ENCODE data around the gene SAFB.

Gene SAFB

DNA sequence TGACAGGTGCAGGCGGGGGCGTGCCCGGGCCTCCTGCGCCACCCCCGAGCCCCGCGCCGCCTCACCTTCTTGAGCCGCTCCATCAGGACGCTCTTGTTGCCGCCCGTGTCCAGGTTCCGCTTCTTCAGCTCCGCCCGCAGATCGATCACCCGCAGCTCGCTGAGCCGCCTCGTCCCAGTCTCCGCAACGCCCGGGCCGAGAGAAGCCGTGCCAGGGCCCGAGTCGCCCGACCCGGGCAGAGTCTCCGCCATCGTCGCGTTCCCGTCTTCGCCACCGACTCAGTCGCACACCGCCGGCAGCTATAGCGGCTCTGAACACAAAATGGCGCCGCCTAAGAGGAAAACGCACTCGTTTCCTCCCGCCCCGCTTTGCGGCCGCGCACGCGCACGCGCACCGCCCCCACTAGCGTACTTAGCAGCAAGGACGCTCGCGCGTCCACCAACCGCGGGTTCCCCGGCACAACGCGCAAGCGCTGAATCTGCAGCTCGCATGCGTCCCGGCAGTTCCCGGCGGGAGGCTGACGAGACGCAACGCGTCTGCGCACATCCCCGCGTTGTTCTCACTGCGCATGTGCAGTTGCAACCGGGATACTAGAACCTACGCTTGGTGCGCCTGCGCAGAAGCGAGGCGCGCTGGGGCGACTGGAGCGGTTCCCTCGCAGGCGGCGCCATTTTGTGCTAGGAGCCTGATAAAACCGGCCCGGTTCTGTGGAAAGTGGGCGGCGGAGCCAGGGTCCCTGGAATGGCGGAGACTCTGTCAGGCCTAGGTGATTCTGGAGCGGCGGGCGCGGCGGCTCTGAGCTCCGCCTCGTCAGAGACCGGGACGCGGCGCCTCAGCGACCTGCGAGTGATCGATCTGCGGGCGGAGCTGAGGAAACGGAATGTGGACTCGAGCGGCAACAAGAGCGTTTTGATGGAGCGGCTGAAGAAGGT, at the start of gene SAFB, which contains the start of gene SAFB2:
Gene SAFB, plus strand, starts transcription at position 619 of the 932 bp plus-strand sequence. Its CDS starts 123 bp downstream, at position 742.
Gene SAFB2, minus strand, starts transcription at position 312 of the 932 bp plus-strand sequence. Its CDS starts 61 bp downstream, at position 251.
- intact Hi-C loops (cut with micrococcal nuclease) = loop anchor here (2.0 kb wide), 2 partner anchors 58 to 68 kb away; partner anchors contain the start of genes HSD11B1L, MICOS13 and RPL36
- Mint-ChIP-seq H3K36me3 (ENCODE audit: low read depth) (peaks cover 100% of the 10 kb centered on the region), H3K27me3 (no peaks in the 10 kb centered on the region), H3K4me3 (peak within 1 kb of the TSS; percentile 100), H3K27ac (peak within 1 kb of the TSS; percentile 100), H3K4me1 (ENCODE audit: low read depth) (peaks cover 61% of the 10 kb centered on the region), H3K9me3 (no peaks in the 10 kb centered on the region)

DNA sequence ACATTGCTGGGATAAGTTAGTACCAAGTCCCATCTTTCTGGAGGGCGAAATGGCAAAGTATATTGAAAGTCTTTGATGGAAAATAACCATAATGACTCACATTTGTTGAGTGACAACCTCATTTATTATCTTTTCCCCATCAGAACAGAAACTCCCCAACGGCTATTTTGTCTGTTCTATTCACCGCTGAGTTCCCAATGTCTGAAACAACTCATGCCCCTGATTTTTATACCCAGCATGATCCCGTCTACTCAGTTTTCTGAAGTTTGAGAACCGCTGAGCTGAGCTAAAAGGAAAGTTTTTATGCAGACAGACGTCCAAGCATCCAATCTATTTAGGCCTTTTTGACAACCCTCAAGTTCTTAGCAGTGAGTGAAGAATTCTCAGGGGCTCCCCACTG, 47.3 kb upstream of the SAFB start:
- Mint-ChIP-seq H3K9me3 (no peaks in the 10 kb centered on the region), H3K4me3 (no peak overlapping the region), H3K27ac (no peak overlapping the region), H3K27me3 (peaks cover 4% of the 10 kb centered on the region), H3K36me3 (ENCODE audit: low read depth) (peaks cover 11% of the 10 kb centered on the region), H3K4me1 (ENCODE audit: low read depth) (peaks cover 11% of the 10 kb centered on the region)
- intact Hi-C loops (cut with micrococcal nuclease) = no loop called here

DNA sequence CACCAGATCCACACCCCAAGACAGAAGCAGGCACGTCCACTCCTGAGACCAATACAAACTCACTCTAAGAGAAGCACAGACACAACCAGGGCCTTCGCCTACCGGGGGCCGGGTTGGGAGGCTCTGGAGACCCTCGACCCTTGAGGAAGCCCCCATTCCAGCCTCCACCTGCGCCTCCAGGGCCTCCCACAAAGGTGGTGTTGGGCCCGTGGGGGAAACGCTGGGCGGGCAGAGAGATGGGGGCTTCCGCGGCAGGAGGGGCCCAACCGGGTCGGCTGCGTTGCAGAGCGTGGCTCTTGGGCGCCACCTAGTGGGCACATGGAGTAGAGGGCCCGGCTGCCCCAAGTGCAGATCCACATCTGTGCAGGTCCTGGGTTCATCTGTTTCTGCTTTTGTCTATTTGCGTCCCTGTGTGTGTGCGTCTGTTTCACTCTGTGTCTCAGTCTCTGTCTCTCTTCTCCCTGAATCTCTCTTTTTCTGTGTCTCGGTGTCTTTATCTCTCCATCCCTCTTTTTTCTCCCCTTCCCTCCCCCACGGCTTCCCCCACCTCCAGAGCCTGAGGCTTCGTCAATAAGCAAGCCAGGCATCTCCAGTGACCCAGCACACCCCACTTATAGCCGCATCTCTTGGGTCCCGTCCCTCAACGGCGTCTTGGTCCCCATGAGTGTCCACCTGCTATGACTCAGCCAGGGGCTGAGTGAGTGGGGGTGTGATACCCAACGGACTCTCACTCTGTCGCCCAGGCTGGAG, 44.6 kb upstream of the SAFB start:
- no peaks in the 10 kb centered on the region for H3K9me3 Mint-ChIP-seq
- peaks cover 4% of the 10 kb centered on the region for H3K27me3 Mint-ChIP-seq
- no peak overlapping the region for H3K4me3 Mint-ChIP-seq
- H3K27ac Mint-ChIP-seq = no peak overlapping the region
- intact Hi-C loops (cut with micrococcal nuclease) = no loop called here
- peaks cover 11% of the 10 kb centered on the region for H3K4me1 Mint-ChIP-seq (ENCODE audit: low read depth)
- H3K36me3 Mint-ChIP-seq (ENCODE audit: low read depth) = peaks cover 33% of the 10 kb centered on the region

DNA sequence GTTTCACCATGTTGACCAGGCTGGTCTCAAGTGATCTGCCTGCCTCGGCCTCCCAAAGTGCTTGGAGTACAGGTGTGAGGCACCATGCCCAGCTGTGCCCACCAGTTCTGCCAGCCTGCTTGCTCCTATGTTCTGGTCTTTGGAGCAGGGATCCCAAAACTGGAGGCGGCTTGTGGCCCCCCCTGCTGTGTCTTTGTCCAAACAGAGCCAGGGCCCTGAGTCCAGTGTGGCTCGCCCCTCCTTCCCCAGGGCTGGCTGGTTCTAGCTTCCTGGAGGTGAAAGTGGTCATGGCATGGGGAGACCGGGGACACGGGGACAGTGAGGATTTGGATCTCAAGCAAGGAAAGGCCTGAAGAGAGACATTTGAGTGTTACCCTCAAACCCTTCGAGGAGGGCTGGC, 43.6 kb upstream of the SAFB start:
- intact Hi-C loops (cut with micrococcal nuclease) = no loop called here
- Mint-ChIP-seq H3K4me1 (ENCODE audit: low read depth) (peaks cover 11% of the 10 kb centered on the region), H3K9me3 (no peaks in the 10 kb centered on the region), H3K4me3 (no peak overlapping the region), H3K27ac (no peak overlapping the region), H3K36me3 (ENCODE audit: low read depth) (peaks cover 43% of the 10 kb centered on the region), H3K27me3 (peaks cover 4% of the 10 kb centered on the region)

DNA sequence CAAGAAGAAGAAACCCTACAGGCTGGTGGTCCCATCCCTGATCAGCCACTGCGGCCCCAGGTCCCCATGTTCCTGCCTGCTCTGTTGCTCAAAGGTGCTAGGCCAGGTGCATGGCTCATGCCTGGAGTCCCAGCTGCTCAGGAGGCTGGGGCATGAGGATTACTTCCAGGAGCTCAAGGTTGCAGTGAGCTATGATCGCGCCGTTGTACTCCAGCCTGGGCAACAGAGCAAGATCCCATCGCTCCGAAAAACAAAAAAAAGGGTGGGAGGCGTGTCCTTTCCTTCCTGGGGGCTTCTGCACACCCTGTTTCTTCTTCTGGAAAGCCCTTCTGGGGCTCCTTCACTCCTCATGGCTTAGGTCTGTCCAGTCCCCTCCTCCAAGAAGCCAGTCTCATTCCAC, 43.2 kb upstream of the SAFB start:
- intact Hi-C loops (cut with micrococcal nuclease) = no loop called here
- no peak overlapping the region for H3K27ac Mint-ChIP-seq
- peaks cover 11% of the 10 kb centered on the region for H3K4me1 Mint-ChIP-seq (ENCODE audit: low read depth)
- H3K4me3 Mint-ChIP-seq = no peak overlapping the region
- peaks cover 47% of the 10 kb centered on the region for H3K36me3 Mint-ChIP-seq (ENCODE audit: low read depth)
- no peaks in the 10 kb centered on the region for H3K9me3 Mint-ChIP-seq
- H3K27me3 Mint-ChIP-seq = peaks cover 4% of the 10 kb centered on the region

DNA sequence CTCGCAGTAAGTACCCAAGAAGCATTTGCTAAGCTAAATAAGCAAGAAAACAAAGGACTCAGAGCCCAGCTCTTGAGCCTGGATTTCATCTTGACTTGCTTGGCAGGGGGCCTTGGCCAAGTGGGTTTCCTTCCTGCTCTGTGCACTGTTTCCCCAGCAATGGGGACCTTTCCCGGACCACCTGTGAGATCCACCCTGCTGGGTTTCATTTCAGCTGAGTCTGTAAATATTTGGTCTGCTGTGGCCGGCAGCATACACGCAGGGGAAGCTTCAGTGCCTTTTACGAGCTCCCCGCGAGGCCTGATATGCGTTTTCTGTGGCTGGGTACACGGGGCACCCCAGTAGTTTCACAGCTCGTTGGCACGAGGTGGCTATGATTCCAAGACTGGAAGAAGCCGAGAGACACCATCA, 42.7 kb upstream of the SAFB start:
- Mint-ChIP-seq H3K4me1 (ENCODE audit: low read depth) (peaks cover 11% of the 10 kb centered on the region), H3K27ac (no peak overlapping the region), H3K27me3 (peaks cover 4% of the 10 kb centered on the region), H3K36me3 (ENCODE audit: low read depth) (peaks cover 52% of the 10 kb centered on the region), H3K9me3 (no peaks in the 10 kb centered on the region), H3K4me3 (no peak overlapping the region)
- intact Hi-C loops (cut with micrococcal nuclease) = no loop called here

DNA sequence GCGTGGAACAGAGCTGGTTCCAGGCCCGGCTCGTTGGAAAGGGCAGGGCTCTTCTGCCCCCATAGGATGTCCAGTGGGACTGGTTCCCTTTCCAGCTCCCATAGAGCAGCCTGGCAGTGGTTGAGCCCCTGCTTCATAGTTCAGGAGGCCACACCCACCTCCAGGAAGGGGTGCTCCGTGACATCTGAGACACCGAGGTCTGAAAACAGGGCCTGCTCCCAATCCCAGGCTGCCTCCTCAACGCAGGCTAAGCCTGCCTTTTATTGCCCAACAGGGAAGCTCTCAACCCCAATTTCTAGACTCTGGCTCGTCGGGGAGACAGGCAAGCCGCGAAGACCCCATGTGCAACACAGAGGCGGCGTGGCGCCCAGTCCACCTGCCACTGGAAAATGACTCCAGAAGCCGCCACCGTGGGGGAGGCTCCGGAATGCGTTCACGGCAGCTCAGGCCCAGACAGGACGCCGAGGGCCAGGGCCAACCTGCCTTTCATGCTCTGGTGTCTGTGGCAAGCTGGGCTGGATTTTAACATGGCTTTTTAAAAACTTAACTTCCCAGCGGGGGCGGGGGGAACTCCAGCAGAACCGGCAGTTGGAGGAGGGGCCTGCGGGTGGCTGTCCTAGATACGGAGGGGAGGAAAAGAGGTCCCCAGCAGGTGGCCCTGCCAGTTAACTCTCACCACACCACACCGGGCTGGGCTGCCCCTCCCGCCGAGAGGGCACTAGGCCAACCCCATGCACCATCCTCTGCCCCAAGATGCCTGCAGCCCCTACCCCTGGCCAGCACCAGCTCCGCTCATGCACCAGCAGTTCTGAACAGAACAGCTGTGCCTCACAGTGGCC, 37.2 kb upstream of the SAFB start:
- H3K36me3 Mint-ChIP-seq (ENCODE audit: low read depth) = peaks cover 96% of the 10 kb centered on the region

DNA sequence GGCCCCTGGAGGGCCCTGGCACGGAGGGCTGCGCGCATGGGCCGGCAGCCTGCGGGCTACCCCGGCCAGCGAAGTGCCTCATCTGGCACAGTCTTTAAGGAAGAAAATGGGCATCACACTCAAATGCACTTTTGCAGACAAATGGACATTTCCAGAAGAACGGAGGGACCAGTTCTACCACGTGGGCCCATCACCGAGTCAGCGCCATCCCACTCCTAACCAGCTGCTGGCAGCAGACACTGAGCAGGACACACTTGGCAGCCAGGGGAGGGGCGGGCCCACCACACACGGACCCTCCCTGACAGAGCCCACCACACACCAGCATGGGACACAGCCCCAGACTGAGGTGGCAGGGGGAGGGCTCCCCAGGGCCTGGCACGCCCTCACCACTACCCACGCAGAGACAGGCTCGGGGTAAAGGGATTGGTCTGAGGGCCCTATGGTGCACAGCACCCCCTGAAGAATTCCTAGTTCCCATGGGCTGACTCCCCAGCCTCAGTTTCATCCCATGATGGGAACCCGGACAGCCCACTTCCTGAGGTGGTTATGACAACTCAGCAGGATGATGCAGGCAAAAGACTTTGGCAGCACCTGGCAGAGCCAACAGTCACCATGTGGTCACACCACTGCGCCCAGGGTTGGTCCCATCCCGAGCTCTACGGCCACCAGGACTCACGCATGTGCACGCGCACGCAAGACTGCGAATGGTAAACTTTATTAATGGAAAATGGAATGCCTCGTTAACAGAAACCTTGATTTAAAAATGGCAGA, 36.4 kb upstream of the SAFB start:
- intact Hi-C loops (cut with micrococcal nuclease) = no loop called here
- H3K9me3 Mint-ChIP-seq = no peaks in the 10 kb centered on the region
- H3K4me3 Mint-ChIP-seq = no peak overlapping the region
- no peaks in the 10 kb centered on the region for H3K27me3 Mint-ChIP-seq
- H3K4me1 Mint-ChIP-seq (ENCODE audit: low read depth) = peaks cover 17% of the 10 kb centered on the region
- H3K36me3 Mint-ChIP-seq (ENCODE audit: low read depth) = peaks cover 100% of the 10 kb centered on the region
- H3K27ac Mint-ChIP-seq = peak overlapping the region; percentile 55

More for the DNA sequence above, 37.2 kb upstream of the SAFB start:
- peaks cover 17% of the 10 kb centered on the region for H3K4me1 Mint-ChIP-seq (ENCODE audit: low read depth)
- intact Hi-C loops (cut with micrococcal nuclease) = no loop called here
- no peaks in the 10 kb centered on the region for H3K9me3 Mint-ChIP-seq
- peak overlapping the region; percentile 55 for H3K27ac Mint-ChIP-seq
- no peak overlapping the region for H3K4me3 Mint-ChIP-seq
- no peaks in the 10 kb centered on the region for H3K27me3 Mint-ChIP-seq

DNA sequence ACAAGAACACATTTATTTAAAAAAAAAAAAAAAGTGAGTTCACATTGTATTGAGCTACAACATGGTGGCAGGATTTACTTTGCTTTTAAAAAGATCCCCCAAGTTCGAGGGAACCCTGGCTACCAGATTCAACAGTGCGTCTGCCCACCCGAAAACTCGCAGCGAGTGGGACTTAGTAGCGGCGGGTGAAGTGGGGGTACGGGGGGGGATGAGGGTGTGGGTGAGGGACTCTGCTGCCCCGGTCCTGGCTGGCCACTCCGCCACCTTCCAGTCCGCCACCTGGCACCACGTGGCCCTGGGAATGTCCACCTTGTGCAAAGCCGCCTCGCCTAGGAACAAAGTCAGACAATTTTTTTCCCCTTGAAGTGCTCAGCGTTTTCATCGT, 35.8 kb upstream of the SAFB start:
- no peak overlapping the region for H3K4me3 Mint-ChIP-seq
- H3K36me3 Mint-ChIP-seq (ENCODE audit: low read depth) = peaks cover 100% of the 10 kb centered on the region
- no peaks in the 10 kb centered on the region for H3K9me3 Mint-ChIP-seq
- no peaks in the 10 kb centered on the region for H3K27me3 Mint-ChIP-seq
- peaks cover 17% of the 10 kb centered on the region for H3K4me1 Mint-ChIP-seq (ENCODE audit: low read depth)
- H3K27ac Mint-ChIP-seq = no peak overlapping the region
- intact Hi-C loops (cut with micrococcal nuclease) = no loop called here

DNA sequence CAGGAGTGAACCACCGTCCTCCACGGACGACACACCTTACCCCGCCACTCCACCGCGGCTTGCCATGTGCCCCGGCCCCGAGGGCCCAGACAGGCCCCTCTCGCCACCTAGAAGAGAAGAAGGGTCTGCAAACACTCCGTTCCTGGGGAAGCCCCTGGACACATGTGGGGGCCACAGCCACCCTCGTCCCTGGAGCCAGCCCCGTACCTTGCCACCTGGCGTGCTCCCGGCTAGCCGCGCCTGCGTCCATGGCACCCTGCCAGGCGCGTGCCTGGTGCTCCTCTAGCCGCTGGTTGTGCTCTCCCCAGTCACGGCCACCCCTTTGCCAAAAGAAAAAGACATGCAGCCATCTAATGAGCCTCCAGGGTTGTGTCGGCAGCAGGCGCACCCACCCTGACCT, 35.2 kb upstream of the SAFB start:
- H3K9me3 Mint-ChIP-seq = no peaks in the 10 kb centered on the region
- no peaks in the 10 kb centered on the region for H3K27me3 Mint-ChIP-seq
- H3K27ac Mint-ChIP-seq = no peak overlapping the region
- peaks cover 100% of the 10 kb centered on the region for H3K36me3 Mint-ChIP-seq (ENCODE audit: low read depth)
- H3K4me3 Mint-ChIP-seq = no peak overlapping the region
- peaks cover 17% of the 10 kb centered on the region for H3K4me1 Mint-ChIP-seq (ENCODE audit: low read depth)
- intact Hi-C loops (cut with micrococcal nuclease) = no loop called here

DNA sequence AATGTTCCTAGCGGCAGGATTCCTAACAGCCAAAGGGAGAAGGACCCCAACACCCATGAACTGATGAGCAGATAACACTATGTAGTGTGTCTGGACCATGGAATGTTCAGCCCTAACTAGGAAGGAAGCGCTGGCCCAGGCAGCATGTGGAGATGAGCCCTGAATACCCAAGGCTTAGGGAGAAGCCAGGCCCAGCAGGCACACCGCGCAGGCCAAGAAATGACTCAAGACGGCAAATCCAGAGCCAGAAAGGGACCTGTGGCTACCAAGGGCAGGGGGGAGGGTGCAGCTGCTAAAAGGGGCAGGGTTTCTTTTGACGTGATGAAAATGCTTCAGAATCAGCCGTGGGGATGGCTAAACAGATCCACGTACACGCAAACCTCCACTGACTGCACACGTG, 34.4 kb upstream of the SAFB start:
- H3K9me3 Mint-ChIP-seq = no peaks in the 10 kb centered on the region
- no peaks in the 10 kb centered on the region for H3K27me3 Mint-ChIP-seq
- intact Hi-C loops (cut with micrococcal nuclease) = no loop called here
- H3K4me3 Mint-ChIP-seq = no peak overlapping the region
- H3K36me3 Mint-ChIP-seq (ENCODE audit: low read depth) = peaks cover 100% of the 10 kb centered on the region
- H3K27ac Mint-ChIP-seq = no peak overlapping the region
- peaks cover 17% of the 10 kb centered on the region for H3K4me1 Mint-ChIP-seq (ENCODE audit: low read depth)

DNA sequence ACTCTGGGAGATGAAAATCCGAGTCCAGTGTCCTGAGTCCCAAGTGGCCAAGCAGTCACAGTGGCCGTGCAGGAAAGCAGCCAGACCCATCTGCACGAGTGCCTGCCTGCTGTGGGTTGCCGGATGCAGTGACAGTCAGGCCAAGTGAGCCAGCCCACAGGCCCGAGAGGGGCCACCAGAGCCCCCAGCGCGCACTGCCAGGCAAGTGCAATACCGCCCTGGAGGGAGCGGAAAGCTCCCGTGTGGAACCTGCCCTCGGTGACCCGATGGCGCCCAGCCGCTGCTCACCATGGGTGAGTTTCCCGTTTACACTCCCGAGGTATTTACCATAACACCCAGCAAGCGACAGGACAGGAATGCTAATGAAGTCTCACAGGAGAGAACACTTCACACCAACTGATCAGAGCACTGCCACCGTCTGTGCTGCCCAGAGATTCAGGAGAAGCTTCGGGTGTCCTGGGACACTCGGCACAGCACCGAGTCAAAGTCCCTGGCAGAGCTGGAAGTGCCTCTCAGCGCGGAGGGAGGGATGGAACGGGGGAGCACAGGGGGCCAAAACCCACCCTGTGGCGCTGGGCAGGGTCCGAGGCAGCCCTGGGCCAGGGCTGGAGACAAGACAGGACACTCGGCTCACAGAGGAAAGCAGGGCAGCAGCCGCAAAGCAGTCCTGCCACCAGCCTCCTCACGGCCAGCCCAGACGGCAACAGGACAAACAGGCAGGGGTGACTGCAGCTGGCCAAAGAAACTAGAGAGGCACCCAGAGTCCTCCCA, 33.8 kb upstream of the SAFB start:
- Mint-ChIP-seq H3K27ac (no peak overlapping the region), H3K9me3 (no peaks in the 10 kb centered on the region), H3K36me3 (ENCODE audit: low read depth) (peaks cover 100% of the 10 kb centered on the region), H3K27me3 (no peaks in the 10 kb centered on the region), H3K4me3 (no peak overlapping the region), H3K4me1 (ENCODE audit: low read depth) (peaks cover 17% of the 10 kb centered on the region)
- intact Hi-C loops (cut with micrococcal nuclease) = no loop called here

Measured in dendritic cell treated with granulocyte-macrophage colony-stimulating factor and Interleukin-4, amounts not matched to agents 40 ng/mL and 50 ng/mL, for 4 days (primary cell).